ENCODE results near the gene TBXAS1.

Gene TBXAS1

DNA sequence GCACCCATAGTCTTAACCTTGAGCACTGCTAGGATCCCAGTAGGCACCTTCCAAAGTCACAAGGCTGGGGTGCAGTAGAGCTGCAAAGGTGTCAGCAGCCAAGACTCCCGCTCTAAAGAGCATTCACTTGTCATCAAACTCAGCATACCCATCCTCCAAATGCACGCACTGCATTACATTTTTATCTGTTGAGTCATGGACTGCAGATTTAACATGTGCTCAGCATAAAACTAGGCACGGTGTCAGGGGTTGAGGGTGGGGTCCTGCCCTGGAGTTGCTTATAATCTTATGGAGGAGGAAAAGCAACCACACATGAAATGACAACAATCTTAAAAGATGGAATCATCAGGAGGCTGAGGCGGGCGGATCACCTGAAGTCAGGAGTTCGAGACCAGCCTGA, 131.1 kb downstream of the TBXAS1 start:
- ChIA-PET POLR2A (no interaction called here), CTCF (interaction anchor here (1.0 kb wide), 1 partner anchor 27 kb away, joined by 3 read pairs; no protein-coding TSS in a partner anchor)
- no peak for DNase-seq (ENCODE audit: extremely low spot score)
- TF ChIP-seq, protein P1, sequence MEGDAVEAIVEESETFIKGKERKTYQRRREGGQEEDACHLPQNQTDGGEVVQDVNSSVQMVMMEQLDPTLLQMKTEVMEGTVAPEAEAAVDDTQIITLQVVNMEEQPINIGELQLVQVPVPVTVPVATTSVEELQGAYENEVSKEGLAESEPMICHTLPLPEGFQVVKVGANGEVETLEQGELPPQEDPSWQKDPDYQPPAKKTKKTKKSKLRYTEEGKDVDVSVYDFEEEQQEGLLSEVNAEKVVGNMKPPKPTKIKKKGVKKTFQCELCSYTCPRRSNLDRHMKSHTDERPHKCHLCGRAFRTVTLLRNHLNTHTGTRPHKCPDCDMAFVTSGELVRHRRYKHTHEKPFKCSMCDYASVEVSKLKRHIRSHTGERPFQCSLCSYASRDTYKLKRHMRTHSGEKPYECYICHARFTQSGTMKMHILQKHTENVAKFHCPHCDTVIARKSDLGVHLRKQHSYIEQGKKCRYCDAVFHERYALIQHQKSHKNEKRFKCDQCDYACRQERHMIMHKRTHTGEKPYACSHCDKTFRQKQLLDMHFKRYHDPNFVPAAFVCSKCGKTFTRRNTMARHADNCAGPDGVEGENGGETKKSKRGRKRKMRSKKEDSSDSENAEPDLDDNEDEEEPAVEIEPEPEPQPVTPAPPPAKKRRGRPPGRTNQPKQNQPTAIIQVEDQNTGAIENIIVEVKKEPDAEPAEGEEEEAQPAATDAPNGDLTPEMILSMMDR (IDR thresholded peaks at IDR 0.05; ENCODE audit: control extremely low read depth, extremely low read depth, low read depth, missing control alignments): no peak

DNA sequence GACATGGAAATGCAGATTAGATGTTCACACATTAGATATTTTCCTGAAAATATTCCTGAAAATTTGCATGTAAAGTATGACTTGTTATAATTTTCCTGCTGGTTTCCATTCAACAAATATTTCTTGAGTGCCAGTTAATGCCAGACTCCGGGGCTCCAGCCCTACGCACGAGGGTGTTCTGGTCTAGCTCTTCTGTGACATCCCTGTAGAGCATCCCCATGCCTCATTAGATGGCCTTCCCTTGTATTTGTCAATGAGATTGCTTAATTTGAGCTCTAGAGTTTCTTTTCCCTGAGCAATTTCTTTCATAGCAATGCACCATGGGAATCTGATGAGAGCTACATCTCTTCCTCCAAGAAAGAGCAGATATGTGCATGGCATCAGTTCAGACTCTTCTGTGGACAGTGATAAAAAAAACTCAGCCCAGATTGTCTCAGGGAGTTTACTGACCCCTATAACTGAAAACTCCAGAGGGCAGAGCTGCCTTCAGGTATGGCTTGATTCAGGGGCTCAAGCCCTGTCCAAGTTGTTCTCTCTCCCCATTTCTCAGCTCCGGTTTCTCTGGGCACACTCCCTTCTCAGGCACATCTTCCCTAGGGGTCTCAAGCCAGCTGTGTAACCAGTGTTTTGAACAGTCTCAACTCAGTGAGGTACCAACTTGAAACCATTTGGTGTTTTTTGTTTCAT, 137.0 kb downstream of the TBXAS1 start:
- DNase-seq (ENCODE audit: extremely low spot score): no peak
- ChIA-PET POLR2A (no interaction called here), CTCF (interaction anchor here (0.8 to 1.7 kb wide), 5 partner anchors 21 to 346 kb away, joined by 3 to 4 read pairs (median 3); no protein-coding TSS in a partner anchor)
- TF ChIP-seq, protein P1 (IDR thresholded peaks at IDR 0.05; ENCODE audit: control extremely low read depth, extremely low read depth, low read depth, missing control alignments): no peak

DNA sequence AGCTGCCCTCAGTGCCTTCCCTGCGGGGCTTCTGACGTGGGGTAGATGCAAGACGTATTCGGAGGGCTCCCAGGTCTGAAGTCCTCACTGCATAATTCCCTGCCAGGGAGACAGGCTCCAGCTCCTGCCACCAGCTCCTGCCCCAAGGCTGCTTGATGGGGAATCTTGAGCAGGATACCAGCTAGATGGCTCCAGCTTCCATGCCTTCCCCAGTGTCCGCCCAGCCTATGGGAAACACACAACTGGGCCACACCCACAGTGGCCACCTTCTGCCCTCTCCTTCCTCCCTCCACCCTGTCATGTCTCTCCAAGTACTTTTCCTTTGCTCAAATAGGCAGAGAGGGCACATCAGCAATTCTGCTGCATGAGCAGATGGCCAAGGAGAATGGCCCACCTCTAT, 137.9 kb downstream of the TBXAS1 start:
- POLR2A ChIA-PET: interaction anchor here (0.7 kb wide), 1 partner anchor 287 kb away, joined by 3 read pairs; no protein-coding TSS in a partner anchor
- TF ChIP-seq, protein P1 (IDR thresholded peaks at IDR 0.05; ENCODE audit: control extremely low read depth, extremely low read depth, low read depth, missing control alignments): no peak
- DNase-seq (ENCODE audit: extremely low spot score): no peak
- CTCF ChIA-PET: interaction anchor here (0.8 kb wide), 1 partner anchor 320 kb away, joined by 3 read pairs; no protein-coding TSS in a partner anchor

DNA sequence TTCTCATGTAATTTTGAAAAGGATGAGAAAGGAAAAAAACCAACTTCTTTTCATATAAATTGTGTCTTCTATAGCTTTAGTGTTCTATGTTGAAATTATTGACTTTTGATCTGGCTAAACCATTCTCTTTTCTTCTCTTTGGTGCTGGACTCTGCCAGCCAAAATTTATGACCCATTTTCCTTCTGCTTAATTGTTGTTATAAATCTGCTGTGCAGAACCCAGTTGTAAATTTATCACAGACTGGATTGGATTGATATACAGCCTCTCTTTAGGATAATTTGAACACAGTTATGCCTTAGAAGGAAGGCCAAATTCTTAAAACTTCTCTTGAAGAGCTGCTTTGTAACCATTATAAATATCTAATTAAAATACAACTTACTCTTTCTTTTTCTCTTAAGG, 139.9 kb downstream of the TBXAS1 start:
- no peak for DNase-seq (ENCODE audit: extremely low spot score)
- POLR2A ChIA-PET: no interaction called here
- CTCF ChIA-PET: no interaction called here
- TF ChIP-seq, protein P1 (IDR thresholded peaks at IDR 0.05; ENCODE audit: control extremely low read depth, extremely low read depth, low read depth, missing control alignments): no peak

DNA sequence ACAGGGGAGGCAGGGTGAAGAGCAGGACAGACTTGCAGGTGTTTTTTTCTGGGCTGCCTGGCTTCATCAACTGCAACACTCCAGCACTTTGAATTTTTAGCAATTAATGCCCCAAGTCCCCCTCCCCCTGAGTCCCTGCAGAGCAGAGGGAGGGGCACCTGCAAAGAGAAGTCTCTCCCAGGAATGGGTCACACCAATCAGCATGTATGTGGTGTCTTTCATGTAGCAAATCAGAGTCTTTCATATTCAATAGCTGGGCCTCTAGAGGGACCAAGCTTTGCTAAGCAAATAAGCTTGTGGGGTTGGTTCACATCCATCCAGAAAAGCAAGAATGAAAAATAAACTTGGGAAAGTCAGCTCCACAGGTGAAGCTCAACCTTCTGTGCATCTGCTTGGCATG, 143.0 kb downstream of the TBXAS1 start:
- ChIA-PET CTCF (interaction anchor here (1.1 to 1.5 kb wide), 4 partner anchors 10 to 467 kb away, joined by 3 to 4 read pairs (median 3); no protein-coding TSS in a partner anchor), POLR2A (no interaction called here)
- no peak for DNase-seq (ENCODE audit: extremely low spot score)
- TF ChIP-seq, protein P1 (IDR thresholded peaks at IDR 0.05; ENCODE audit: control extremely low read depth, extremely low read depth, low read depth, missing control alignments): no peak

DNA sequence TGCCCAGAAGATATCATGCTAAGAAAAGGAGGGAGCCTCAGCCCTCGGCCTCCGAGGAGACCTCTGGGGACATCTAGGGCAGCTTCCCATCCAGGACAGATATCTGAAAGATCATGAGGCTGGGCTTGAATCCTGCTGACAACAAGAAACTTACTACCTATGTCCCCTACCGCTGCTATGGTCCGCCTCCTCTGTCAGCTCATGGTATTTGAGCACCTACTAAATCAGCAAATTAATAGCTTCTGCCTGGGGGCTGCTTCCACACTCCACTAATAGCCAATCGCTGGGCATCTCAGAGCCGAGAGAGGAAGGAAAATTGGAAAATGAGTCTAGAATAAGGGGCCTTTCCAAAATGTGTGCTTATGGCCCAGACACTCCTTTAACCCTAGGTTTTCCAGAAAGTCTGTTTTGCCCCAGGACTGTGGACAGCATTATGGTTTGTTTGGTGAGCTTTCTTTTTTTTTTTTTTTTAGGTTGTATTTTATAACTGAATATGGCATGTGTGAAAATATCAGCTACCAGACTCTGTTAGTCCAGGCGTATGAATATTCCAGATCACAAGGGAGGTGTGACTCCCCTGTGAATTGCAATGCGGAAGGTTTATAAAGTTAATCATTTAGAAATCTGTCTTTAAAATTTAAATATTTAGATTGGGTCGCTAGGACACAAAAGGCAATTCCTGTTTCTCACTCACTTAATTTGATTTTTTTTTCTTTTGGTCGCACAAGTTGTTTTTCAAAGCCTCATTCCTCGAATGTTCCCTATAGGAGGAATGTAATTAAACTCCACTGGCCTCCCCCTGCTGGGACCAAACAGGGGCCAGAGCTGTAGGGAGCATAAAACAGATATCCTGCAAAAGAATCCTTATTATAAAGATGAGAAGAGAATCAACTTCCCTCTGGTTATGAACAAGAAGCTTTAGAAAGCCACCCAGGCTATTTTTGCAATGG, 144.3 kb downstream of the TBXAS1 start:
- ChIA-PET POLR2A (no interaction called here), CTCF (interaction anchor here (1.0 to 2.3 kb wide), 6 partner anchors 11 to 465 kb away, joined by 3 to 9 read pairs (median 4); no protein-coding TSS in a partner anchor)
- DNase-seq (ENCODE audit: extremely low spot score): no peak
- TF ChIP-seq, protein P1 (IDR thresholded peaks at IDR 0.05; ENCODE audit: control extremely low read depth, extremely low read depth, low read depth, missing control alignments): no peak
